GM12873 (cell line): ENCODE results near the gene PDSS1.

Experiments used
- CTCF ChIP-seq: IDR thresholded peaks from 2 replicates; pipeline ENCODE4 v1.5.1; 2012; ENCODE audit warnings: low read depth, mild to moderate bottlenecking, moderate library complexity, low read length, control low read depth; ENCODE audit not compliant: insufficient read depth; ENCODE audit errors: missing control alignments

The PDSS1 gene

GRCh38 chr10:26779176-26779860 is 81.8 kb downstream of the PDSS1 start:
- no peak for TF ChIP-seq CTCF

DNA sequence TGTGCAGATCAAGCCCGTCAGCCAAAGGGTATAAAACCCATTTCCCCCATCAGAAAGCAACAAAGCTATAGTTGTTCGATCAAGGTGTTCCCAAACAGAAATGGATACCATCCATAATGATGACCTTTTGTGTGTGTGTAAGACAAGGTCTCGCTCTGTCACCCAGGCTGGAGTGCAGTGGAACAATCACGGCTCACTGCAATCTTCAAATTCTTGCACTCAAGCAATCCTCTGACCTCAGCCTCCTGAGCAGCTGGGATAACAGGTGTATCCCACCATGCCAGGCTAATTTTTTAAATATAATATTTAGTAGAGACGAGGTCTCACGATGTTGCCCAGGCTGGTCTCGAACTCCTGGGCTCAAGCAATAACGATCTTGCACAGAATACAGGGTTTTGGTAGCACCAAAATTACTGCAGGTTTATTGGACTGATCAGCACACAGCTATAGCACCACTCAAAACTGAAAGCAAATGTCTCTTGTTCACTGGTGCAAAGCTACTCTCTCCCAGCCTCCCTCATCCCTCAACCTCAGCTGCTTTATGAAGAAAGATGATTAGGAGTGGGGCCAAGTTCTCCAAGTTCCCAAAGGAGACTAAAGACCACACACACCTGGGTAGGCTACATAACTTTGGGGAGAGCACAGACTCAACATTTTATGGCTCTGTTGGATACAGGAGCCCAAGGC is 82.7 kb downstream of the PDSS1 start:
- no peak for TF ChIP-seq CTCF

DNA sequence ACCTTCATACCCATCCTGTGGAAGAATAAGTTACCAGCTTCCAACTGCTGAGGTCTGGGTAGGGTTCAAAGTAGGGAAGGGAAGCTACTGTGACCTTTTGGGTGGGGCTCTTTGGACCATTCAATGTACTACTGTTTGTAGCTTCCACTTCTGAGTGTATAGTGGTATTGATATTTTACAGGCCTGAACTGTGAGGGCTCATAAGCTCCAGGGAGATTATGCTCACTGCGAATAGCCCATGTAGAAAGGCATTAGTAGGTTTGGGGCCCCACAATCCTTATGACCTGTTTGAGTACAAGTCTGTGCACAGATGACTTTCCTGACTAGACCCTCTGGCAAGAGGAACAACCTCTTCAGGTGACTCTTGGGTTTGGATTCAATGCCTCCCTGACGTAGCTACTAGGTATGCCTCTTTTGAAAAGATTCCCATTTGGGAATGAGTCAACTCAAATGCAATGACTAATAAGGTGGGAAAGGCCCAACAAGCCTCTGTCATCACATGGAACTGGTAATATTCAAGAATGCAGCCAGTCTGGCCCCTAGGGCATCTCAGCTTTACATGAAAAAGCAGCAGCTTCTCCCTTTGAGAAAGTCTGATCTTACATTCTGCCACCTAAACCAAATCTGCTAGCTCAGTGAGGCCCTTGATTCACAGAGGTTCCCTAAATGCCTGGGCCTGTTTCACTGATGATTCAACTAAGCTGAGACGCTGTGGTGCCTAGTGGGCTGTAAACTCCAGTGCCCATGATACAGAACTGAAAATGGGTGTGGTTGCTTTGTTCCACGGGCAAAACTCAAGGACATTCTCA is 83.5 kb downstream of the PDSS1 start:
- no peak for TF ChIP-seq CTCF

GRCh38 chr10:26781797-26782196 is 84.3 kb downstream of the PDSS1 start:
- no peak for TF ChIP-seq CTCF

DNA sequence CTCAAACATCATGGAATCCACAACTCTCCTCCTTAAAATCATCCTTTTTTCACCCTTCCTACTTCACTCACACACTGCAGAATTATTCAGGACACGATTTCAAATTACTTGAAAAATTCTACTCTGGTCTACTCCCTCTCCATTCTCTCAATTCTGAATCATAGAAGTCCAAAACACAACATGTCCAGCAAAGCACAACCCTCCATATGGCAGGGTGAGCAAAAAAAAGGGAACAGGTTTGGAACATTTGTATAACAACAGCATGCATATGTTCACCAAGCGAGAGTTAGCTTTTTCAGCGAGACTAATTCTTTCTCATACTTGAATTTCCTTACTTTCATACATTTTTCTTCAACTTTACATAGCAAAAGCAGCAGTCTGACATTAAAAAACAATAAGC is 89.9 kb downstream of the PDSS1 start:
- TF ChIP-seq CTCF = no peak

- no peak for TF ChIP-seq CTCF
Observed at GRCh38 chr10:26790221-26790995, 92.9 kb downstream of the PDSS1 start.
